SK-N-SH (cell line): ENCODE results near the gene IDH2. TPM values are rescaled to one million over a fixed set of nuclear protein-coding genes. Genes with fewer than 3 reads are reported as not detected.

Source experiments
- CTCF ChIA-PET: fragments of 300-600, 350-600 bp; formaldehyde crosslinking; extraction: SDS; loops from one replicate; lab custom pipeline; 2021; lab: Yijun Ruan, JAX
- POLR2A ChIA-PET: fragments of 350-600 bp; sonication (Branson Sonifier 250); formaldehyde crosslinking; extraction: SDS; loops from one replicate; lab custom pipeline; 2020; ENCODE audit warnings: antibody characterized with exemption, inconsistent platforms; lab: Yijun Ruan, JAX
- DNase-seq: peaks from one replicate; pipeline ENCODE4 v3.0.0; 2012
- H2AFZ ChIP-seq: fragments of 200-600 bp; sonication (generic); 2 replicates; pipeline ENCODE4 v1.8.1; 2016; ENCODE audit warnings: antibody characterized with exemption, mild to moderate bottlenecking, low read depth
- H3F3A ChIP-seq: fragments of 200-600 bp; sonication (generic); replicated peaks from 2 replicates; pipeline ENCODE3; 2016; ENCODE audit warnings: antibody characterized with exemption, mild to moderate bottlenecking; ENCODE audit not compliant: insufficient read depth
- H3K27ac ChIP-seq, 2 experiments: fragments of 200-500 bp in 1 of 2; fragments of 200-600 bp in 1 of 2; sonication (Bioruptor generic) in 1 of 2; sonication (generic), shearing (Covaris generic) in 1 of 2; 2 replicates each; pipeline versions ENCODE4 v1.5.1 to v1.6.1; 2014 to 2016; ENCODE audit warnings: low read depth in 2 of 2, inconsistent platforms in 1 of 2, low read length in 1 of 2, mild to moderate bottlenecking in 1 of 2, mixed read lengths in 1 of 2
- H3K27me3 ChIP-seq: fragments of 200-600 bp; sonication (generic), shearing (Covaris generic); 2 replicates; pipeline ENCODE4 v1.6.1; 2016; ENCODE audit warnings: mixed run types; ENCODE audit not compliant: insufficient read depth
- H3K36me3 ChIP-seq, 2 experiments: fragments of 200-500 bp in 1 of 2; fragments of 200-600 bp in 1 of 2; sonication (Bioruptor generic) in 1 of 2; sonication (generic) in 1 of 2; replicated peaks in 1 of 2; 2 replicates each; pipeline versions ENCODE3 to v1.5.1; 2014 to 2016; ENCODE audit warnings: low read length in 1 of 2, mild to moderate bottlenecking in 1 of 2; ENCODE audit not compliant: insufficient read depth in 2 of 2, control insufficient read depth in 1 of 2
- H3K4me1 ChIP-seq, 2 experiments: fragments of 200-500 bp in 1 of 2; fragments of 200-600 bp in 1 of 2; sonication (Bioruptor generic) in 1 of 2; sonication (generic), shearing (Covaris generic) in 1 of 2; 2 replicates each; pipeline versions ENCODE4 v1.5.1 to v1.6.1; 2014 to 2016; ENCODE audit warnings: low read depth in 1 of 2, low read length in 1 of 2, mixed run types in 1 of 2; ENCODE audit not compliant: insufficient read depth in 2 of 2, control insufficient read depth in 1 of 2
- H3K4me2 ChIP-seq: fragments of 200-600 bp; sonication (generic), shearing (Covaris generic); 2 replicates; pipeline ENCODE4 v1.6.1; 2017; ENCODE audit warnings: mixed run types
- H3K4me3 ChIP-seq, 2 experiments: fragments of 200-500 bp in 1 of 2; fragments of 200-600 bp in 1 of 2; sonication (Bioruptor generic) in 1 of 2; sonication (generic), shearing (Covaris generic) in 1 of 2; 2 replicates each; pipeline versions ENCODE4 v1.5.1 to v1.8.1; 2014 to 2016; ENCODE audit warnings: low read depth in 2 of 2, inconsistent platforms in 1 of 2, low read length in 1 of 2, mild to moderate bottlenecking in 1 of 2, mixed read lengths in 1 of 2, moderate library complexity in 1 of 2
- H3K79me2 ChIP-seq: fragments of 200-600 bp; sonication (generic); 2 replicates; pipeline ENCODE4 v1.8.1; 2017; ENCODE audit warnings: mild to moderate bottlenecking; ENCODE audit not compliant: insufficient read depth
- H3K9ac ChIP-seq: fragments of 200-600 bp; sonication (generic); 2 replicates; pipeline ENCODE4 v1.6.1; 2017; ENCODE audit warnings: mixed run types
- H3K9me2 ChIP-seq: fragments of 200-600 bp; sonication (generic); 2 replicates; pipeline ENCODE4 v1.6.1; 2017; ENCODE audit warnings: mixed run types
- H3K9me3 ChIP-seq: fragments of 200-600 bp; sonication (generic); 2 replicates; pipeline ENCODE4 v1.6.1; 2017; ENCODE audit warnings: mixed run types, mild to moderate bottlenecking, moderate library complexity
- H4K20me1 ChIP-seq: fragments of 200-600 bp; sonication (generic); 2 replicates; pipeline ENCODE4 v1.6.1; 2017; ENCODE audit warnings: mild to moderate bottlenecking, mixed run types; ENCODE audit not compliant: insufficient read depth
- CHD2 ChIP-seq: fragments of 150-350 bp; IDR thresholded peaks from 2 replicates; pipeline ENCODE4 v1.6.1; 2018; ENCODE audit warnings: low read length; ENCODE audit not compliant: partially characterized antibody
- ELF1 ChIP-seq: IDR thresholded peaks from 2 replicates; pipeline ENCODE4 v1.4.0; 2012
- EP300 ChIP-seq, 2 experiments: IDR thresholded peaks; 2 replicates each; pipeline versions ENCODE4 v1.4.0 to v1.6.1; 2012; ENCODE audit warnings: borderline replicate concordance in 1 of 2, low read depth in 1 of 2, low read length in 1 of 2
- FOXM1 ChIP-seq: IDR thresholded peaks from 2 replicates; pipeline ENCODE4 v1.4.0; 2012; ENCODE audit warnings: low read depth, mild to moderate bottlenecking
- GABPA ChIP-seq: IDR thresholded peaks from 2 replicates; pipeline ENCODE4 v1.4.0; 2012; ENCODE audit warnings: low read depth, mild to moderate bottlenecking
- GATA2 ChIP-seq: sonication (generic); formaldehyde crosslinking; IDR thresholded peaks from 2 replicates; pipeline ENCODE4 v1.5.0; 2020; ENCODE audit warnings: mild to moderate bottlenecking, missing genetic modification reagents
- JUND ChIP-seq: IDR thresholded peaks from 2 replicates; pipeline ENCODE4 v1.4.0; 2012
- MEF2A ChIP-seq: IDR thresholded peaks from 2 replicates; pipeline ENCODE4 v1.4.0; 2012; ENCODE audit warnings: low read depth, borderline replicate concordance
- NRF1 ChIP-seq: IDR thresholded peaks from 2 replicates; pipeline ENCODE4 v1.6.1; 2012; ENCODE audit warnings: low read depth, mild to moderate bottlenecking, low read length
- POLR2AphosphoS5 ChIP-seq: IDR thresholded peaks from 2 replicates; pipeline ENCODE4 v1.6.1; 2012; ENCODE audit warnings: low read depth, low read length
- RAD21 ChIP-seq: IDR thresholded peaks from 2 replicates; pipeline ENCODE4 v1.6.1; 2012; ENCODE audit warnings: mild to moderate bottlenecking, low read length
- RCOR1 ChIP-seq: fragments of 150-350 bp; IDR thresholded peaks from 2 replicates; pipeline ENCODE4 v1.6.1; 2017; ENCODE audit warnings: antibody characterized with exemption, low read length
- RFX5 ChIP-seq: IDR thresholded peaks from 2 replicates; pipeline ENCODE4 v1.6.1; 2012; ENCODE audit warnings: mild to moderate bottlenecking, improper control_type of control experiment, low read length
- RXRA ChIP-seq: IDR thresholded peaks from 2 replicates; pipeline ENCODE4 v1.4.0; 2012; ENCODE audit warnings: low read depth, mild to moderate bottlenecking, borderline replicate concordance
- SMC3 ChIP-seq: IDR thresholded peaks from 2 replicates; pipeline ENCODE4 v1.6.1; 2012; ENCODE audit warnings: low read depth, low read length, improper control_type of control experiment
- TAF1 ChIP-seq: IDR thresholded peaks from 2 replicates; pipeline ENCODE4 v1.6.1; 2012; ENCODE audit warnings: low read depth, mild to moderate bottlenecking, low read length, moderate library complexity, borderline replicate concordance
- TCF12 ChIP-seq: IDR thresholded peaks from 2 replicates; pipeline ENCODE4 v1.4.0; 2012
- WGBS: methylation state at CpG from one replicate; pipeline ENCODE4 v1.1.6; 2017; ENCODE audit warnings: low lambda C conversion rate; 5-methylcytosine and 5-hydroxymethylcytosine counted together
- polyA plus RNA-seq, 3 experiments: library from polyadenylated mRNA; depleted of rRNA; stranded (reverse); fragments of >200 nt; gene quantifications; 2 replicates each; pipeline ENCODE4 v1.2.3, GENCODE V29; 2012
- TF ChIP-seq, protein P1 (sequence below): fragments of 150-350 bp; IDR thresholded peaks from 2 replicates; pipeline ENCODE4 v1.6.1; 2017; ENCODE audit warnings: antibody characterized with exemption, low read length, low read depth, borderline replicate concordance
- TF ChIP-seq, protein P2 (sequence below): IDR thresholded peaks from 2 replicates; pipeline ENCODE4 v1.4.0; 2012; ENCODE audit warnings: low read depth, borderline replicate concordance
- TF ChIP-seq, protein P3 (sequence below): IDR thresholded peaks from 2 replicates; pipeline ENCODE4 v1.4.0; 2012; ENCODE audit warnings: low read depth
- TF ChIP-seq, protein P4 (sequence below): IDR thresholded peaks from 2 replicates; pipeline ENCODE4 v1.6.1; 2012; ENCODE audit warnings: mild to moderate bottlenecking, low read depth, low read length, moderate library complexity
- TF ChIP-seq, protein P5 (sequence below): fragments of 200-600 bp; sonication (generic); IDR thresholded peaks from 2 replicates; pipeline ENCODE4 v1.6.1; 2017; ENCODE audit warnings: antibody characterized with exemption, mild to moderate bottlenecking, moderate library complexity

The IDH2 gene
- polyA plus RNA-seq, 1 of the 3 experiments (the other 2 are of a cell fraction): 25.2 TPM

DNA sequence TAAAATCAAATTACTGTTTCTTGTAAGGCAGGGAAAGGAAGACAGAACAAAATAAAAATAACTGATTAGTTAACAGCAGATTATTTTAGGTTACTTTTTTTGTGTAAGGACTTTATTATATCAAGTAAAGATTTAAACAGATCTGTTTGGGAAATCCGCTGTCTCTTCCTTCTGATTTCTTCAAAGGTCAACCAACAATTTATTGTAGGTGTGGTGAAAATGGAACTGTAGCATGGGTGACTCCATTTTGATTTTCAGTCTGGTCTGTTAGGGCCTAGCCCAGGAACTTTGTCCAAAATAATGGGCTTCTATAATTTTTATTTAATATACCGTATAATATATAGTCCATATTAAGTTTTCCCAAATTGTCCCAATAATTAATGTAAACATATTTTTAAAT, 13.5 kb upstream of the IDH2 start:
- no peaks in the 10 kb centered on the region for H3K79me2 ChIP-seq
- DNase-seq: no peak
- H3K4me2 ChIP-seq: no peak overlapping the region
- H3K27me3 ChIP-seq: no peaks in the 10 kb centered on the region
- H3K27ac ChIP-seq: no peak overlapping the region
- H3K36me3 ChIP-seq: no peaks in the 10 kb centered on the region
- no peaks in the 10 kb centered on the region for H3K9me2 ChIP-seq
- ChIA-PET POLR2A (no interaction called here), CTCF (interaction anchor here (0.7 kb wide), 1 partner anchor 9 kb away, joined by 4 read pairs; no protein-coding TSS in a partner anchor)
- no peaks in the 10 kb centered on the region for H3K4me1 ChIP-seq
- 72% methylated on average over 2 of the region's 2 CpGs for WGBS
- no peaks in the 10 kb centered on the region for H4K20me1 ChIP-seq
- TF ChIP-seq MEF2A (no peak), GABPA (no peak), TAF1 (no peak), EP300 (IDR thresholded peaks at IDR 0.05; ENCODE audit: borderline replicate concordance in 1 of 2, low read depth in 1 of 2, low read length in 1 of 2) (no peak), RFX5 (no peak), RCOR1 (no peak), SMC3 (no peak), CHD2 (no peak), TCF12 (no peak), ELF1 (no peak), FOXM1 (no peak), NRF1 (no peak), JUND (no peak), GATA2 (CRISPR knock-in tag) (no peak)
- TF ChIP-seq, protein P1, sequence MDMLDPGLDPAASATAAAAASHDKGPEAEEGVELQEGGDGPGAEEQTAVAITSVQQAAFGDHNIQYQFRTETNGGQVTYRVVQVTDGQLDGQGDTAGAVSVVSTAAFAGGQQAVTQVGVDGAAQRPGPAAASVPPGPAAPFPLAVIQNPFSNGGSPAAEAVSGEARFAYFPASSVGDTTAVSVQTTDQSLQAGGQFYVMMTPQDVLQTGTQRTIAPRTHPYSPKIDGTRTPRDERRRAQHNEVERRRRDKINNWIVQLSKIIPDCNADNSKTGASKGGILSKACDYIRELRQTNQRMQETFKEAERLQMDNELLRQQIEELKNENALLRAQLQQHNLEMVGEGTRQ: no peak
- TF ChIP-seq, protein P2, sequence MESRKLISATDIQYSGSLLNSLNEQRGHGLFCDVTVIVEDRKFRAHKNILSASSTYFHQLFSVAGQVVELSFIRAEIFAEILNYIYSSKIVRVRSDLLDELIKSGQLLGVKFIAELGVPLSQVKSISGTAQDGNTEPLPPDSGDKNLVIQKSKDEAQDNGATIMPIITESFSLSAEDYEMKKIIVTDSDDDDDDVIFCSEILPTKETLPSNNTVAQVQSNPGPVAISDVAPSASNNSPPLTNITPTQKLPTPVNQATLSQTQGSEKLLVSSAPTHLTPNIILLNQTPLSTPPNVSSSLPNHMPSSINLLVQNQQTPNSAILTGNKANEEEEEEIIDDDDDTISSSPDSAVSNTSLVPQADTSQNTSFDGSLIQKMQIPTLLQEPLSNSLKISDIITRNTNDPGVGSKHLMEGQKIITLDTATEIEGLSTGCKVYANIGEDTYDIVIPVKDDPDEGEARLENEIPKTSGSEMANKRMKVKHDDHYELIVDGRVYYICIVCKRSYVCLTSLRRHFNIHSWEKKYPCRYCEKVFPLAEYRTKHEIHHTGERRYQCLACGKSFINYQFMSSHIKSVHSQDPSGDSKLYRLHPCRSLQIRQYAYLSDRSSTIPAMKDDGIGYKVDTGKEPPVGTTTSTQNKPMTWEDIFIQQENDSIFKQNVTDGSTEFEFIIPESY: no peak
- TF ChIP-seq, protein P3, sequence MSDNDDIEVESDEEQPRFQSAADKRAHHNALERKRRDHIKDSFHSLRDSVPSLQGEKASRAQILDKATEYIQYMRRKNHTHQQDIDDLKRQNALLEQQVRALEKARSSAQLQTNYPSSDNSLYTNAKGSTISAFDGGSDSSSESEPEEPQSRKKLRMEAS: no peak
- H3K4me3 ChIP-seq: no peak overlapping the region
- H3K9ac ChIP-seq: no peak overlapping the region
- H2AFZ ChIP-seq: no peak overlapping the region
- no peaks in the 10 kb centered on the region for H3F3A ChIP-seq
- H3K9me3 ChIP-seq: no peaks in the 10 kb centered on the region

DNA sequence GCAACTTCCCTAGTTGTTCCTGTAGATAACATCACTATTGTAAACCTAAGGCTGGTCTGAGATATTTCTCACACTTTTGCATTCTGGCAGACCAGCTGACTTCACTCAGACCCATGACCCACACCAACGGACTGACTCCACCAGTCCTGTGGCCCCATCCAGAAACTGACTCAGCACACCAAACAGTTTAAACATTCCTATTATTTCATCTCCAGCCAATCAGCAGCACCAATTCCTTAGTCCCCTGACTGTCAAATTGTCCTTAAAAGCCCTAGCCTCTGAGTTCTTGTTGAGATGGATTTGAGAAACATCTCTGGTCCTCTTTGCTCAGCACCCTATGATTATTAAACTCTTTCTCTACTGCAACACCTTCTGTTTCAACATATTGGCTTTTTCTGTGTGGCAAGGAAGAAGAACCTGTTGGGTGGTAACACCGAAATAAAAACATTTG, 12.2 kb upstream of the IDH2 start:
- H3K9me3 ChIP-seq: no peaks in the 10 kb centered on the region
- ChIA-PET POLR2A (no interaction called here), CTCF (no interaction called here)
- H3K79me2 ChIP-seq: no peaks in the 10 kb centered on the region
- H4K20me1 ChIP-seq: no peaks in the 10 kb centered on the region
- H3K27ac ChIP-seq: no peak overlapping the region
- H3K4me2 ChIP-seq: no peak overlapping the region
- no peaks in the 10 kb centered on the region for H3K36me3 ChIP-seq
- no peak overlapping the region for H3K4me3 ChIP-seq
- H3K9me2 ChIP-seq: no peaks in the 10 kb centered on the region
- no peaks in the 10 kb centered on the region for H3K4me1 ChIP-seq
- no peaks in the 10 kb centered on the region for H3F3A ChIP-seq
- WGBS: 3% methylated on average over 2 of the region's 2 CpGs
- no peak overlapping the region for H3K9ac ChIP-seq
- TF ChIP-seq ELF1 (no peak), RXRA (no peak), JUND (no peak), FOXM1 (no peak), POLR2AphosphoS5 (no peak), RAD21 (no peak)
- TF ChIP-seq, protein P4, sequence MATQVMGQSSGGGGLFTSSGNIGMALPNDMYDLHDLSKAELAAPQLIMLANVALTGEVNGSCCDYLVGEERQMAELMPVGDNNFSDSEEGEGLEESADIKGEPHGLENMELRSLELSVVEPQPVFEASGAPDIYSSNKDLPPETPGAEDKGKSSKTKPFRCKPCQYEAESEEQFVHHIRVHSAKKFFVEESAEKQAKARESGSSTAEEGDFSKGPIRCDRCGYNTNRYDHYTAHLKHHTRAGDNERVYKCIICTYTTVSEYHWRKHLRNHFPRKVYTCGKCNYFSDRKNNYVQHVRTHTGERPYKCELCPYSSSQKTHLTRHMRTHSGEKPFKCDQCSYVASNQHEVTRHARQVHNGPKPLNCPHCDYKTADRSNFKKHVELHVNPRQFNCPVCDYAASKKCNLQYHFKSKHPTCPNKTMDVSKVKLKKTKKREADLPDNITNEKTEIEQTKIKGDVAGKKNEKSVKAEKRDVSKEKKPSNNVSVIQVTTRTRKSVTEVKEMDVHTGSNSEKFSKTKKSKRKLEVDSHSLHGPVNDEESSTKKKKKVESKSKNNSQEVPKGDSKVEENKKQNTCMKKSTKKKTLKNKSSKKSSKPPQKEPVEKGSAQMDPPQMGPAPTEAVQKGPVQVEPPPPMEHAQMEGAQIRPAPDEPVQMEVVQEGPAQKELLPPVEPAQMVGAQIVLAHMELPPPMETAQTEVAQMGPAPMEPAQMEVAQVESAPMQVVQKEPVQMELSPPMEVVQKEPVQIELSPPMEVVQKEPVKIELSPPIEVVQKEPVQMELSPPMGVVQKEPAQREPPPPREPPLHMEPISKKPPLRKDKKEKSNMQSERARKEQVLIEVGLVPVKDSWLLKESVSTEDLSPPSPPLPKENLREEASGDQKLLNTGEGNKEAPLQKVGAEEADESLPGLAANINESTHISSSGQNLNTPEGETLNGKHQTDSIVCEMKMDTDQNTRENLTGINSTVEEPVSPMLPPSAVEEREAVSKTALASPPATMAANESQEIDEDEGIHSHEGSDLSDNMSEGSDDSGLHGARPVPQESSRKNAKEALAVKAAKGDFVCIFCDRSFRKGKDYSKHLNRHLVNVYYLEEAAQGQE: no peak
- TF ChIP-seq, protein P5, sequence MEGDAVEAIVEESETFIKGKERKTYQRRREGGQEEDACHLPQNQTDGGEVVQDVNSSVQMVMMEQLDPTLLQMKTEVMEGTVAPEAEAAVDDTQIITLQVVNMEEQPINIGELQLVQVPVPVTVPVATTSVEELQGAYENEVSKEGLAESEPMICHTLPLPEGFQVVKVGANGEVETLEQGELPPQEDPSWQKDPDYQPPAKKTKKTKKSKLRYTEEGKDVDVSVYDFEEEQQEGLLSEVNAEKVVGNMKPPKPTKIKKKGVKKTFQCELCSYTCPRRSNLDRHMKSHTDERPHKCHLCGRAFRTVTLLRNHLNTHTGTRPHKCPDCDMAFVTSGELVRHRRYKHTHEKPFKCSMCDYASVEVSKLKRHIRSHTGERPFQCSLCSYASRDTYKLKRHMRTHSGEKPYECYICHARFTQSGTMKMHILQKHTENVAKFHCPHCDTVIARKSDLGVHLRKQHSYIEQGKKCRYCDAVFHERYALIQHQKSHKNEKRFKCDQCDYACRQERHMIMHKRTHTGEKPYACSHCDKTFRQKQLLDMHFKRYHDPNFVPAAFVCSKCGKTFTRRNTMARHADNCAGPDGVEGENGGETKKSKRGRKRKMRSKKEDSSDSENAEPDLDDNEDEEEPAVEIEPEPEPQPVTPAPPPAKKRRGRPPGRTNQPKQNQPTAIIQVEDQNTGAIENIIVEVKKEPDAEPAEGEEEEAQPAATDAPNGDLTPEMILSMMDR: no peak
- DNase-seq: no peak
- H2AFZ ChIP-seq: no peak overlapping the region
- no peaks in the 10 kb centered on the region for H3K27me3 ChIP-seq
